Natural killer cell treated with Interleukin-12 subunit alpha and Interleukin-12 subunit beta and Interleukin-15 and Interleukin-18, amount 100 ng/mL, for 72 hours (primary cell): Measurements from ENCODE around the gene TCL1B. TPM values are rescaled to one million over a fixed set of nuclear protein-coding genes. Genes with fewer than 3 reads are reported as not detected.
"Not testable (repeated sequence)": the region's sequence is repeated elsewhere in the genome, so short reads cannot be mapped to it uniquely, and the experiment has no call there.

ENCODE experiments used
- ATAC-seq, 2 donors: fragments of 150-1000 bp; cut with Tn5 transposase in 1 of 2; sonication (Bioruptor Pico), chemical (Tn5 transposase) in 1 of 2; 2 replicates each; pipeline ENCODE4 v1.10.0; 2021
- DNase-seq: peaks from one replicate; pipeline ENCODE4 v3.0.0; 2022; ENCODE audit warnings: low spot score
- H3K27ac Mint-ChIP-seq, 2 donors: 1 replicate in 1 of 2; 2 replicates in 1 of 2; pipeline ENCODE4 v1.8.0; 2022; ENCODE audit warnings: mixed read lengths in 2 of 2, mild to moderate bottlenecking in 1 of 2, moderate library complexity in 1 of 2
- H3K27me3 Mint-ChIP-seq, 2 donors: 1 replicate in 1 of 2; 2 replicates in 1 of 2; pipeline ENCODE4 v1.8.0; 2022; ENCODE audit warnings: mixed read lengths in 2 of 2
- H3K36me3 Mint-ChIP-seq: one replicate; pipeline ENCODE4 v1.8.0; 2022; ENCODE audit warnings: mixed read lengths
- H3K4me1 Mint-ChIP-seq, 2 donors: 1 replicate in 1 of 2; 2 replicates in 1 of 2; pipeline ENCODE4 v1.8.0; 2022; ENCODE audit warnings: low read depth in 2 of 2, mixed read lengths in 2 of 2, mild to moderate bottlenecking in 1 of 2
- H3K4me3 Mint-ChIP-seq: one replicate; pipeline ENCODE4 v1.8.0; 2022; ENCODE audit warnings: mixed read lengths
- H3K9me3 Mint-ChIP-seq: 2 replicates; pipeline ENCODE4 v1.8.0; 2022; ENCODE audit warnings: mixed read lengths
- total RNA-seq, 2 donors: library from RNA; stranded (reverse); gene quantifications; one replicate each; pipeline ENCODE4 v1.2.3, GENCODE V29; 2022

Gene TCL1B
- total RNA-seq, 2 donors from 2014 or later, result not detected

DNA sequence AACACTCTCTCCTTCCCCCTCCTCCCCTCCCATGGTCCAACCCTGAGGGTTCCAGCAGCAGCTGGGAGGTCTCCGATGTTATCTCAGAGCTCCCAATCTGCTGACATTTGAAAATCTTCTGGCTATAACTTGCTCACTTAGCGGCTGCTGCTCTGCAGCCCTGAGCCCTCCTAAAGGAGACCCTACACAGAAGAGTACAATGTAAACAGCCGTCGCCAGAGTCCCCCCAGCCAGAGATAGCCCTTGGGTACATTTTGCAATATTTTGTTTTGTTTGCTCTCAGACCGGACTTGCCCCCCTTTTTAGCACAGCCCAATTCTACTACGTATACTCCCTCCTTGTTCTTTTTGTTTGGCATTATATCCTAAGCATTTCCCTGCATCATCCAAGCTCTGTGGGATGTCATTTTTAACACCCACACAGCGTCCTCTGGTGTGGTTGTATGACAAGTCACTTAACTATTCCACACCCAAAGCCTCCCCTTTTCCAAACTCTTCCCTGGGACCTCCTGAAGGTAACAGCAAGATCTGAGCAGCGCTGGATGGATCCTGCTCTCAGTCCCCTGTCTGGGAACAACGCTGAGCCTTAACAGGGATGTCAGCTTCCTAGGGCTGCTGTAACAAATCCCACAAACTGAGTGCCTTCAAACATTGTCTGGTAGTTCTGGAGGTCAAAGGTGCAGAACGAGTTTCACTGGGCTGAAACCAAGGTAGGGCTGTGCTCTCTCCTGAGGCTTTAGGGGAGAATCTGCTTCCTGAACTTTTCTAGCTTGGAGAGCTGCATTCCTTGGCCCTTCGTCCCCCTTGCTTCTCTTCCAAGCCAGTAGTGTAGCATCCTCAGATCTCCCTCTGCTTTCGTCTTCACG lies 25.3 kb upstream of the TCL1B start:
- Mint-ChIP-seq H3K36me3 (no peaks in the 10 kb centered on the region), H3K27ac (no peak overlapping the region), H3K9me3 (no peaks in the 10 kb centered on the region), H3K4me3 (no peak overlapping the region), H3K4me1 (peaks cover 0 to 3% of the 10 kb centered on the region in 2 donors), H3K27me3 (peaks cover 18 to 34% of the 10 kb centered on the region in 2 donors)
- DNase-seq, result no peak
- ATAC-seq, result no peak

DNA sequence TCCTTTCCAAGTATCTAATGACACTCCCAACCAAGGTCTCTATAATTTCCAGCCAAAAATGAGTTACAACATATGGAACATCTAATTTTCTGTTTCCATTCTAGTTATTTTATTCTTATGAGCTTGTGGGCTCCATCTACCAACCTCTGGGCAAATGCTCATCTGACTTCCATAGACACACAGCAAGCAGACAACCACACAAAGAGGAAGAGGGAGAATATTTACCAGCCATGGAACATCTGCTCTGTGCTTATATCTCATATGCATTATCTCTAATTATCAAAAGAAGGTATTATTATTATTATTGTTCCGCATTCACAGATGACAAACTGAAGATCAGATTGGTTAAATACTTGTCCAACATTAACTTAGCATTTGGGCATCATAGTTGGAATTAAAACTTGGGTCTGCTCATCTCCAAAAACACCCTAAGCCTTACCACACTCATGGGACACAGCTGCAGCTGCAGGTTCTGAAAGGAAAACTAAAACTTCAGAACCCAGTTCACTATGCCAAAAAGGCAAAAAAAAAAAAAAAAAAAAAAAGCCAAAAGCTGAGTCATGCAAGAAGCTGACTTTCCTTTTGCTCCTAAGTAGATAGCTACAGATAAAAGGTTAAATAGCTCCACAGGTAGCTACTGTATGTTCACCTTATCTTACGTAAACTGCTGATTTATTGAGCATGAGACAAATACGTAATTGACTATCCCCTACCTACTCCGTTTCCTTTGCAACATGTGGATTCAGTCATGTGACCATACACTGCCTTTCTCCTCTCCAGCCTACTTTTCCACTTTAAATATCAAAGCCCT lies 23.6 kb upstream of the TCL1B start:
- Mint-ChIP-seq H3K4me1 (peaks cover 0 to 3% of the 10 kb centered on the region in 2 donors), H3K27ac (no peak overlapping the region), H3K4me3 (no peak overlapping the region), H3K27me3 (peaks cover 12 to 19% of the 10 kb centered on the region in 2 donors), H3K36me3 (no peaks in the 10 kb centered on the region), H3K9me3 (no peaks in the 10 kb centered on the region)
- ATAC-seq (no peak), DNase-seq (no peak)

DNA sequence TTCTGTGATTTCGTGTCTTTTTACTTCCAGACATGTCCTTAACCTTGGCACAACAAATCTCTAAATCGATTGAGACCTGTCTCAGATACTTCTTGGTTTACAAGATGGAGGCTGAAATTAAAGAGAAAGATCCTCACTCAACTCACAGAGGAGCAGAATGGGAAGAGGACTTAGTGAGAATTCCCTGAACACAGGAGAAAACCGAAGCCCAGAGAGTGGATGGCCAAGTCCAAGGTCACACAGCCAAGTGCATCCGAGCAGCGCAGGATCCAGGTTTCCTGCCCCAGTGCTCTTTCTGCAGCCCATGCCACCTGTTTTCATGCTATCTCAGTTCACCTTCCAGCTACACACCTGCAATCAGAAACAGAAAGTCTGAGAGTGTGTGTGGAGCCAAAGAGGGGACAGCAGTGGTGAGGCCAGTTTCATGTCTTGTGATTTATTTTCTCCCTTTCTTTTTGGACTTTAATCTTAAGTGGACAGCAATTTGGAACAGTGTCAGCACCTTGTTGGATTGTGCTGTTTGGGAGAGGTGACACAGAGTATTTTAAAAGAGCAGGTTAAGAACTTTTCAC lies 22.9 kb upstream of the TCL1B start:
- Mint-ChIP-seq H3K4me1 (peaks cover 0 to 3% of the 10 kb centered on the region in 2 donors), H3K27me3 (peaks cover 12 to 14% of the 10 kb centered on the region in 2 donors), H3K9me3 (no peaks in the 10 kb centered on the region), H3K36me3 (no peaks in the 10 kb centered on the region), H3K27ac (no peak overlapping the region), H3K4me3 (no peak overlapping the region)
- DNase-seq (no peak), ATAC-seq (no peak)

DNA sequence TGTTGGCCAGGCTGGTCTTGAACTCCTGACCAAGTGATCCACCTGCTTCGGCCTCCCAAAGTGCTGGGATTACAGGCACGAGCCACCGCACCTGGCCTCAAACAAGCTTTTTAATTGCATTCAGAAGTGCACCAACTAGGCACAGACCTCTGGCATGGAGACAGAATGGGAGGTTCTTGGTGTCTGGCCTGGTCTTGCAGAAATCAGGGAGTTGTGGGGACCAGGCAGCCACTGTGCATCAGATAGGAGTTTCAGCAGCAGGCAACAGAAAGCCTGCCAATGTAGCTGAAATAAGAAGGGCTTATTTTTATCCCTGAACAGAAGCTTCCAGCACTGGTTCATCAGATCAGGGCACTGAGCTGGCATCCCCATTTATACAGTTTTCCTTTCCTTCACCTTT lies 22.2 kb upstream of the TCL1B start:
- Mint-ChIP-seq H3K36me3 (no peaks in the 10 kb centered on the region), H3K4me3 (no peak overlapping the region), H3K27me3 (peaks cover 8% of the 10 kb centered on the region in 2 donors), H3K9me3 (no peaks in the 10 kb centered on the region), H3K4me1 (peaks cover 0 to 3% of the 10 kb centered on the region in 2 donors), H3K27ac (no peak overlapping the region)
- no peak for ATAC-seq
- DNase-seq, result no peak

DNA sequence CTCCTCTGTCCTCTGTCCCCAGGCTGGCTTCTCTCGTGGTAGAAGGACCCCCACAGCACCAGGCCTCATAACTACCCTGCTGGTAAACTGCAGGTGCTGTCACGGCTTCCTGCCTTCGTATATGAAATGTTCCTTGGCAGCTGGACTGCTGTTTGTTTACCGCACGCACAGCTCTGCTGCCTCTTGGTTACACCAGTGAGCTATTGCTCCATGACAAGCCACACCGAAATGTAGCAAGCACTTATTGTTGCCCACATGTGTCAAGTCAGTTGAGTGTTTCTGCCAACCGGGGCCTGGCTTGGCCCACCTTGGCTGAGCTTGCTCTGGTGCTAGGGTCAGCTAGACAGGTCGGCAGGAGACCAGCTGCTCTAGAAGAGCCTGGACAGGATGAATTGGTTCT lies 21.7 kb upstream of the TCL1B start:
- peaks cover 7 to 8% of the 10 kb centered on the region in 2 donors for H3K27me3 Mint-ChIP-seq
- no peaks in the 10 kb centered on the region for H3K9me3 Mint-ChIP-seq
- DNase-seq (no peak), ATAC-seq (no peak)
- H3K4me3 Mint-ChIP-seq, result no peak overlapping the region
- no peaks in the 10 kb centered on the region for H3K36me3 Mint-ChIP-seq
- H3K4me1 Mint-ChIP-seq, result peaks cover 0 to 3% of the 10 kb centered on the region in 2 donors
- H3K27ac Mint-ChIP-seq, result no peak overlapping the region

DNA sequence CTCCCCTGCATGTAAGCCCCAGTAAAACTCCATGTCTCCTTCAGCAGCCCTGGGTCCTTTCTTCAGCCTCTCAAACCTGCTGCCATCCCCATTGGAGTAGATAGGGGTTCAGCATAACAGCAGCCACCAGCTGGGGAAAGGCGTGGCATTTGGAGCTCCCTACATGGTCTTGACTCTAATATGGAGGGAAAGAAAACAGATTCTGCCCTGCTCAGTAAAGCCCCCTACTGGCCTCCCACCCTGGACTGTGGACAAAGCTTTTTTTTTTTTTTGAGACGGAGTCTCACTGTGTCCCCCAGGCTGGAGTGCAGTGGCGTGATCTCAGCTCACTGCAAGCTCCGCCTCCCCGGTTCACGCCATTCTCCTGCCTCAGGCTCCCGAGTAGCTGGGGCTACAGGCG lies 20.7 kb upstream of the TCL1B start:
- H3K9me3 Mint-ChIP-seq, H3K4me3 Mint-ChIP-seq, DNase-seq, H3K27ac Mint-ChIP-seq, H3K36me3 Mint-ChIP-seq, H3K4me1 Mint-ChIP-seq, ATAC-seq: not testable (repeated sequence)
- H3K27me3 Mint-ChIP-seq, result peaks cover 12 to 18% of the 10 kb centered on the region in 2 donors

DNA sequence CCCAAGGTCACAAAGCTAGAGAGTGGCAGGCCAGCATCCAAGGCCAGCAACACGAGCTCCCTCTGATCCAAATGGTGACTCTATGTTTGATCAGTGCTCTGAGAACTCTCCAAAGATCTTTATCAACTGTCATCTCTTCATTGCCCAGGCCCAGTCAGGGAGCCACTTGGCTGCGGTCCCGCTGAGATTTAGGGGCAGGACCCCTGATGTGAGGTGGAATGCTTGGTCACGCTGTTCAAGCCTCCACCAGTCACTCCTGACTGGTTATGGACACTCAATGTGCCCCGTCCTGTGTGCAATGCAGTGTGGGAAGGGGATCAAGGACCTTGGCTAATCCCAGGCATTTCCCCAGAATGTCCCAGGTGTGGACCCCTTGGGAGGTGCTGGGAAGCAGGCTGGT lies 19.8 kb upstream of the TCL1B start:
- Mint-ChIP-seq H3K27ac (no peak overlapping the region), H3K4me3 (no peak overlapping the region), H3K4me1 (peaks cover 0 to 3% of the 10 kb centered on the region in 2 donors), H3K36me3 (no peaks in the 10 kb centered on the region), H3K27me3 (peaks cover 12 to 27% of the 10 kb centered on the region in 2 donors), H3K9me3 (no peaks in the 10 kb centered on the region)
- DNase-seq (no peak), ATAC-seq (no peak)

DNA sequence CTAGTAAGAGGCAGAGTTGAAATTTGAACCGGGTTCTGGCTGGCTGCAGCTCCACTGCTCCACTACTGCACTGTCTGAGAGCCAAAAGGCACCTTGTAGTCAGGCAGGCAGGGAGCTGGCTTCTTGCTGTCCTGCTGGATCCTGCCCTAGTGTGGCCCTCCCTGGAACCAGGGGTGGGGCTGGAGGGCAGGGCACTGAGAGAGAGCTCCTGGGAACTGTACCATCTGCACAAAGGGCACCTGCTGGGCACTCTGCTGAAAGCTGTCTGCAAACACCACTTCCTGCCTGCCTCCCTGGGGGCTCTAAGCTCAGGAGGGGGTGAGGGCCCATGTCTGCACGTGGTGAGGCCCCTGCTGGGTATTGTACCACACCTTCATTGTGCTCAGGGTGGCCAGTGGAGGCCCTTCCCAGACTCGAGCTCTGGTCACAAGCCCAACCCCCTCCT lies 19.0 kb upstream of the TCL1B start:
- peaks cover 0 to 3% of the 10 kb centered on the region in 2 donors for H3K4me1 Mint-ChIP-seq
- H3K9me3 Mint-ChIP-seq, result no peaks in the 10 kb centered on the region
- ATAC-seq (peak in 1 of 2 donors; percentile 2), DNase-seq (no peak)
- no peaks in the 10 kb centered on the region for H3K36me3 Mint-ChIP-seq
- H3K27me3 Mint-ChIP-seq, result peaks cover 10 to 25% of the 10 kb centered on the region in 2 donors
- no peak overlapping the region for H3K27ac Mint-ChIP-seq
- no peak overlapping the region for H3K4me3 Mint-ChIP-seq

DNA sequence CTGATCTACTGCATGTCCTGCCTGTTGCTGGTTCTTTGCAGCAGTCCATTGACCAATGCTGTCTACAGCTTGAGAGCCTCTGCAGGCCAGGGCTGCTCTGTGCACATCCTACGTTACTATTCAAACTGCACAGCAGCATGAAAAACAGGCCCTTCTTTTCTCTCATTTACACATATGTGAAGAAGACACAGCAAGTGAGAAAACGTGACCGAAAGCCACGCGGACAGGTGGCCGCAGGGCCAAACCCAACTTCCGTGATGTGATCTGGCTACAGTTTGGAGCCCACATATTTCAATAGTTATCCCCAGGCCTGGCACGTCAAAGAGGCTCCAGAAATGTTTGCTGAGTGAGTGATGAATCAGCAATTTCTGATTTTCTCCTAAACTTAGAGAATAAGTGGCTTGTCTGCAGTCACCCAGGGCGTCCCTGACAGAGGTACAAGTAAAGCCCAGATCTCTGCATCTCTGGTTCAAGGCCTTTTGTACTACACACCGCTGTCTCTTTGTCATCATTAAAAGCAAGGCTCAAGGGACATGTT lies 17.9 kb upstream of the TCL1B start:
- Mint-ChIP-seq H3K27me3 (peaks cover 6 to 29% of the 10 kb centered on the region in 2 donors), H3K27ac (no peak overlapping the region), H3K4me1 (no peaks in the 10 kb centered on the region), H3K36me3 (no peaks in the 10 kb centered on the region), H3K4me3 (no peak overlapping the region), H3K9me3 (no peaks in the 10 kb centered on the region)
- ATAC-seq (no peak), DNase-seq (no peak)

DNA sequence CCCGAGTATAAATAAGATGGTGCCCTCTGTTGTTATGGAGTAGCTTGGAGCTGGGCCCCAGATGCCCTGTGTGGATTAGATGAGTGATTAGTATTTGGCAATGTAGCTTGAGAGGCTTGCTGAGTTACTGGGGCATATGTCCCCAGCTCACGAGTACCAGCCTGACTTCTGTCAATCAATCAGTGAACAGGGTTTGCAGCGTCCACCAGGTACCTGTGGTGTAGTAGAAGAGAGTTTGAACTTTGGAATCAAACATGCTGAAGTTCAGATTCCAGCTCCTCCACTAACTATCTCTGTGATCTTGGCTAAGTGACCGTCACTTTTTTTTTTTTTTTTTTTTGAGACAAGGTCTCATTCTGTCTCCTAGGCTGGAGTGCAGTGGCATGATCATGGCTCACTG lies 11.6 kb upstream of the TCL1B start:
- H3K9me3 Mint-ChIP-seq, result no peaks in the 10 kb centered on the region
- no peak for DNase-seq
- no peaks in the 10 kb centered on the region for H3K4me1 Mint-ChIP-seq
- peaks cover 14 to 52% of the 10 kb centered on the region in 2 donors for H3K27me3 Mint-ChIP-seq
- H3K27ac Mint-ChIP-seq, result no peak overlapping the region
- ATAC-seq, result no peak
- no peak overlapping the region for H3K4me3 Mint-ChIP-seq
- no peaks in the 10 kb centered on the region for H3K36me3 Mint-ChIP-seq

DNA sequence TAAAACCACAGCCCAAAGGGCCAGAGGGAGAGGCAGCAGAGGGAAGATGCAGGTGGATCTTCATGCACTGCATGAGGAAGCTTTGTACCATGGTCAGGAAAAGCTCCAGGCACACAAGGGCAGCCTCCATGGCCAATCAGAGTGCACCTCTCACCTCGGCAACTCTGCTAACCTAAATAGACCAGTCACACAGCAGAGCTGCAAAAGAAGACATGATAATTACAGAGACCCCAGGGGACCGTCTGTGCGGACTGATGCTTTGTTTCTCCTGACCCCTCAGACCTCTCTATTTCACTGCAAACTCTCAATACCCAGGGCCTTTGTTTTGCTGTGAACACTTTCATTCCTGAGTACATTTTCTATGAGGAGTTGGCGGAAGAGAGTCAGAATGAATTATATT lies 10.7 kb upstream of the TCL1B start:
- no peak overlapping the region for H3K27ac Mint-ChIP-seq
- no peak overlapping the region for H3K4me3 Mint-ChIP-seq
- no peak for DNase-seq
- peaks cover 10 to 43% of the 10 kb centered on the region in 2 donors for H3K27me3 Mint-ChIP-seq
- no peaks in the 10 kb centered on the region for H3K4me1 Mint-ChIP-seq
- no peaks in the 10 kb centered on the region for H3K9me3 Mint-ChIP-seq
- H3K36me3 Mint-ChIP-seq, result no peaks in the 10 kb centered on the region
- ATAC-seq, result no peak

DNA sequence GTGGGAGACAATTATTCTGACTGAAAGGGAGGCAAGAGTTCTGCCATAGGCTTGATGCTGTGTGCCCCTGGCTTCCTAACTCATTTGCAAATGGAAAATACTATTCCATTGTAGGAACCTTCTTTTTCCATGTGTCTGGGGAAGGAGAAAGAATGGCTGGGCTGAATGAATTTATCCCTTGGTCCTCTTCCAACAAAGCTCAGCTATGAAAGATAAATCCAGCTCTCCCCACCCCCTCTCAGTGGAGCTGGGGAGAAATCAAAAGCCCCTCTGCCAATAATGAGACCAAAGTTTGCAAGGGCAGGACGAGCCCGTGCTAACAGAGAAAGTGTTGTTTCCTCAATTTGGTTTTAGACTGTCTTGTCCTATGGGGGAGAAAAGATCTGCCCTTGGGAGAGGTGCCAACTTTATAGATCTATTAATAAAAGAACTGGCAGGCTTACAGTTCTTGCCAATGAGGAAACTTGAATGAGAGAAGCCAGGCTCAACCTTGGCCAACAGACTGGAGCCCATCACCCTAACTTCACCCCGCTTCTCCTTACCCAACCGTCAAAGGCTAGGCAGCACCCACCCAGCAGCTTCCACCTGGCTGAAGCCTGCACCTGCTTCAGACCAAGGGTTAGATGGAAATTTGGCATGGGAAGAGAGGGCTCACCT lies 8.9 kb upstream of the TCL1B start:
- no peak for DNase-seq
- Mint-ChIP-seq H3K27me3 (peaks cover 10 to 37% of the 10 kb centered on the region in 2 donors), H3K36me3 (no peaks in the 10 kb centered on the region), H3K4me3 (no peak overlapping the region), H3K9me3 (no peaks in the 10 kb centered on the region), H3K27ac (no peak overlapping the region), H3K4me1 (no peaks in the 10 kb centered on the region)
- no peak for ATAC-seq

DNA sequence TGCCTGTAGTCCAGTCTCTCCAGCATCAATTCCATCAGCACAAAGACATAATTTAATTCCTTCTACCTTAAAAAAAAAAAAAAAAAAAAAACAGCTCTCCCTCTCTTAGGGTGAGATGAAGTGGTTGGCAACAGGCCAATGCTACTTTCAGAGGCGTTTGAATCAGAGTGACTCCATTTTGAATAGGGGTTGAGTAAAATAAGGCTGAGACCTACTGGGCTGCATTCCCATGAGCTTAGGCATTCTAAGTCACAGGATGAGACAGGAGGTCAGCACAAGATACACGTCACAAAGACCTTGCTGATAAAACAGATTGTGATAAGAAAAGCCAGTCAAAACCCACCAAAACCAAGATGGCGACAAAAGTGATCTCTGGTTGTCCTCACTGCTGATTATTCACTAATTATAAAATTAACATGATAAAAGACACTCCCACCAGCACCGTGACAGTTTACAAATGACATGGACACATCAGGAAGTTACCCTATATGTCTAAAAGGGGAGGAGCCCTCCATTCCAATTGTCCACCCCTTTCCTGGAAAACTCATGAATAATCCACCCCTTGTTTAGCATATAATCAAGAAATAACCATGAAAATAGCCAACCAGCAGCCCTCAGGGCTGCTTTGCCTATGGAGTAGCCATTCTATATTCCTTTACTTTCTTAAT lies 6.9 kb upstream of the TCL1B start:
- Mint-ChIP-seq H3K4me1 (no peaks in the 10 kb centered on the region), H3K36me3 (no peaks in the 10 kb centered on the region), H3K27me3 (peaks cover 12 to 28% of the 10 kb centered on the region in 2 donors), H3K4me3 (no peak overlapping the region), H3K27ac (no peak overlapping the region), H3K9me3 (no peaks in the 10 kb centered on the region)
- no peak for ATAC-seq
- DNase-seq, result no peak
